HUES6 (cell line): ENCODE measurements around the gene MRC2.

Experiments used
- H3K27ac ChIP-seq: 2 replicates; pipeline ENCODE4 v1.7.0; 2013; ENCODE audit warnings: low read depth, mild to moderate bottlenecking, low read length, inconsistent platforms
- H3K27me3 ChIP-seq: 2 replicates; pipeline ENCODE4 v1.6.1; 2013; ENCODE audit warnings: low read length; ENCODE audit not compliant: control insufficient read depth, insufficient read depth
- H3K36me3 ChIP-seq: 2 replicates; pipeline ENCODE4 v1.6.1; 2013; ENCODE audit warnings: low read length; ENCODE audit not compliant: control insufficient read depth, insufficient read depth
- H3K4me1 ChIP-seq: 2 replicates; pipeline ENCODE4 v1.6.1; 2013; ENCODE audit warnings: low read length; ENCODE audit not compliant: control insufficient read depth, insufficient read depth
- H3K4me3 ChIP-seq: 2 replicates; pipeline ENCODE4 v1.5.1; 2013; ENCODE audit warnings: low read depth, low read length
- H3K9ac ChIP-seq: one replicate; pipeline ENCODE4 v1.6.1; 2013; ENCODE audit warnings: mild to moderate bottlenecking, low read length
- H3K9me3 ChIP-seq: 2 replicates; pipeline ENCODE4 v1.6.1; 2013; ENCODE audit warnings: low read depth, low read length; ENCODE audit not compliant: control insufficient read depth, insufficient read depth

Gene MRC2

DNA sequence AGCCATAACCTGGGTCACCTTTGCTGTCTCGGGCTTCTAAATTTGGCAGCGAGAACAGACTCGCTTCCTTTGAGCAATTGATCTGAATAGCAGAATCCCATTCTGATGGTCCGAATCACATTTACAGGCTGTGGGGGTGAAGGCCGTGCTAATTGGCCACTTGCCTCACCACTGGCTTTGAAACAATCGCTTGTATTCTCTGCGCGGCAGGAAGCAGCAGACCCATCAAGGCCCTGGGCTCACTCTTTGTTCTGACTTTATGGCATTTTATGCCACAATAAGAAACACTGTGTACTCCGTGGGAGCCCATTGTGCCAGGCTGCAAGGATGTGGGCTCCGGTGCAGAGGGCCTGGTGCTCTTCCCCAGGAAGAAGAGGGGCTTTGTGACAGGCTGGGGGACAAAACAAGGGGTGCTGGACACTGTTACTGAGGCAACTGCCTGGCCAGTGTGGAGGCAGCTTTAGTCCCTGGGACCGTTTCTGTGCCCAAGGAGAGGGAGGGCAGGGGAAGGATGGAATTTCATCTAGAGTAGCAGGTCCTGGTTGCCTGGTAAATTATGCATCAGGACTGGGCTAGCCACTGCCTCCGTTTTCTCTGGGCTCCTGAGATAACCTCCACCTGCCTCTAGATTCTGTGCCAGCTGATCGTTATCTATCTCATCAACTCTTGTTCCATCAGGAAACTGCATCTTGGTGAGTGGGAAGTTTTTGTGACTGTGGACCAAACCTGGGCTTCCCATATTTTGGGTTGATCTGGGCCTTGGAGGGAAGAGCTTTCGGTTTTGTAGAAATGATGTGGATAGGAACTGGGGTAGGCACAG lies 78.5 kb downstream of the MRC2 start:
- no peak overlapping the region; the same call in 1 of the 2 replicates for H3K27ac ChIP-seq
- peaks cover 31% of the 10 kb centered on the region for H3K27me3 ChIP-seq
- H3K9ac ChIP-seq = peak overlapping the region; percentile 59
- peaks cover 30% of the 10 kb centered on the region for H3K4me1 ChIP-seq
- no peaks in the 10 kb centered on the region for H3K36me3 ChIP-seq
- peaks cover 16% of the 10 kb centered on the region for H3K9me3 ChIP-seq
- peak overlapping the region; percentile 61 for H3K4me3 ChIP-seq

GRCh38 chr17:62706598-62707424 lies 79.3 kb downstream of the MRC2 start:
- Histone ChIP-seq H3K9me3 (peaks cover 16% of the 10 kb centered on the region), H3K4me3 (0 out of 2 replicates have a peak overlapping the region, but pooled peaks have one; percentile 61), H3K4me1 (peaks cover 35% of the 10 kb centered on the region), H3K27me3 (peaks cover 31% of the 10 kb centered on the region), H3K36me3 (no peaks in the 10 kb centered on the region), H3K27ac (no peak overlapping the region), H3K9ac (no peak overlapping the region)

DNA sequence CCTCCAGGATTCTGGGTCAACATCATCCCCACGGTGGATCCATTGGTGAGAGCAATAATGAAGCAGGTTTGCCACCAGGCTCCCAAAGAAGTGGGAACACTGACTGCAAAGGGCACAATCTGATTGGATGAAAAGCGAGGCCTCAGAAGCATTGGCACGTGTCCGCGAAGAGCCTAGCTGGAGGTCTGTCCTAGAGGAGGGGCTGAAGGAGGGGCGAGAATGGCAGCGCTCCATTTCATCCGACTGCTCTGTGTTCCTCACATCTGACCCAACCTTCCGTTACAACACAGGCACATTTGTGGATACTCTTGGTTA lies 79.9 kb downstream of the MRC2 start:
- Histone ChIP-seq H3K36me3 (no peaks in the 10 kb centered on the region), H3K27ac (no peak overlapping the region), H3K9me3 (peaks cover 16% of the 10 kb centered on the region), H3K4me3 (no peak overlapping the region), H3K4me1 (peaks cover 37% of the 10 kb centered on the region), H3K9ac (no peak overlapping the region), H3K27me3 (peaks cover 31% of the 10 kb centered on the region)

DNA sequence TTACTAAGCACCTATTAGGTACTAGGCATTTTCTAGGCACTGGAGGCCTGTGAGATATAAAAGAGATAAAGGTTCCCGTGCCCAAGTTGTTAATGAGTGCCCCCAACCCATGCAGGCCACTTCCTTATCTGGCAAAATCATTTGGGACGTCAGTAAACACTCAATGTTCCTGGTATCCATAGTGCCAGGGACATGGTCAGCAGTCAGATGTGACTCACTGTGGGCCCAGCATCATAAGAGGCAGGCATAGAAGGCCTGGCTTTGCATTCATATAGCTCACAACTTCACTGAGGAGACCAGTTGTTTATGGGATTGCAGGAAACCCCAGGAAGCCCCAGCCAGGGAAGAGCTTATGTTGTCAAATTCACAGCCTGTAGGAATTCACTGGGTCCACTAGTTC lies 81.1 kb downstream of the MRC2 start:
- Histone ChIP-seq H3K9ac (no peak overlapping the region), H3K27me3 (peaks cover 19% of the 10 kb centered on the region; the same call in 1 of the 2 replicates), H3K36me3 (no peaks in the 10 kb centered on the region), H3K9me3 (peaks cover 16% of the 10 kb centered on the region), H3K4me1 (peaks cover 31% of the 10 kb centered on the region), H3K4me3 (no peak overlapping the region), H3K27ac (no peak overlapping the region)

DNA sequence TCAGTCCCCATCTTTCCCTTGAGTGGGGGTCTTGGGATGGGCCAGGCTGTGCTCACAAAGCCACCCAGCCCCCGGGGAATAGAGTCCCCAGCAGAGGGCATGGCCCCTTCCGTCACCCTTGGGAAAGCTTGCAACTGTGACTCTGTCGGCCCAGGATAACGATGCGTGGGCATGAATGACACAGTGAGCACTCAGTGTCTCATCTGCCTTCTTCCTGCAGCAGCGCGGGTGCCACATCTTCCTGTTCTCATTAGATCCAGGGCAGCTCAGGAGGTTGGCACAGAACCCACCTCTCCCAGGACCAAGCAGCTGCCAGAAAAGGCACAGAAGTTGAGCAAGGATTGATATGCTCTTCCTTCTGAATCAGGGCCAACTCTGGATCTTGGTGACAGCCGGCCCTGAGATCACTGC lies 84.7 kb downstream of the MRC2 start:
- Histone ChIP-seq H3K9me3 (peaks cover 16% of the 10 kb centered on the region), H3K4me1 (peaks cover 11% of the 10 kb centered on the region), H3K4me3 (no peak overlapping the region), H3K36me3 (no peaks in the 10 kb centered on the region), H3K27me3 (0 out of 2 replicates have a peak, but pooled peaks cover 5% of the 10 kb centered on the region), H3K27ac (no peak overlapping the region), H3K9ac (no peak overlapping the region)

- Histone ChIP-seq H3K9ac (no peak overlapping the region), H3K4me3 (no peak overlapping the region), H3K4me1 (peaks cover 11% of the 10 kb centered on the region), H3K27me3 (no peaks in the 10 kb centered on the region), H3K27ac (no peak overlapping the region), H3K36me3 (no peaks in the 10 kb centered on the region), H3K9me3 (peaks cover 13% of the 10 kb centered on the region)
These were observed 85.8 kb downstream of the MRC2 start for GRCh38 chr17:62713086-62713881.

- peaks cover 11% of the 10 kb centered on the region for H3K4me1 ChIP-seq
These were observed 86.7 kb downstream of the MRC2 start for GRCh38 chr17:62714016-62714777.

DNA sequence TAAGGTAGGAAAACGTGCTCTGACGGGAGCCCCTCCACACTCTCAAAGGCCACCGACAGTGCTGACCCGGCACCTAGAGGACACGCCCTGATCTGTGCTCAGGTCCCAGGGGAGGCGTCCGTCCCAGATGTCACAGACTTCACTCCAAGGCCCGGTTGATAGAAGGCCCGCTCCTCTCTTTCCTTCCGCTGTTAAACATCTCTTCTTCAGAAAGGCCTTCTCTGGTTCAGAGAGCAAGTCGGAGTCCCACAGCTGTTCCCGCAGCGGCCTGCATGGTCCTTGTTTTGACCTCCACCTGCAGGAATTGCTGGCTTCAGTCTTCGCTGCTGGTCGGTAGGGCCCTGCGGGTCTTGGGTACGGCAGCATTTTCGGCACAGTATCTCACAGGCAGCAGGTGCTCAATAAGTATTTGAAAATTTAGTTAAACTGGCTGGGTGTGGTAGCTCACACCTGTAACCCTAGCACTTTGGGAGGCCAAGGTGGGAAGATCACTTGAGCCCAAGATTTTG lies 88.5 kb downstream of the MRC2 start:
- no peaks in the 10 kb centered on the region for H3K36me3 ChIP-seq
- H3K9me3 ChIP-seq = no peaks in the 10 kb centered on the region; the same call in 1 of the 2 replicates
- no peak overlapping the region for H3K27ac ChIP-seq
- peaks cover 17% of the 10 kb centered on the region for H3K4me1 ChIP-seq
- H3K4me3 ChIP-seq = no peak overlapping the region
- no peak overlapping the region for H3K9ac ChIP-seq
- H3K27me3 ChIP-seq = no peaks in the 10 kb centered on the region

More at GRCh38 chr17:62714016-62714777, 86.7 kb downstream of the MRC2 start:
- Histone ChIP-seq H3K27me3 (no peaks in the 10 kb centered on the region), H3K27ac (no peak overlapping the region), H3K36me3 (no peaks in the 10 kb centered on the region), H3K4me3 (no peak overlapping the region), H3K9ac (no peak overlapping the region), H3K9me3 (peaks cover 5% of the 10 kb centered on the region; the same call in 1 of the 2 replicates)

DNA sequence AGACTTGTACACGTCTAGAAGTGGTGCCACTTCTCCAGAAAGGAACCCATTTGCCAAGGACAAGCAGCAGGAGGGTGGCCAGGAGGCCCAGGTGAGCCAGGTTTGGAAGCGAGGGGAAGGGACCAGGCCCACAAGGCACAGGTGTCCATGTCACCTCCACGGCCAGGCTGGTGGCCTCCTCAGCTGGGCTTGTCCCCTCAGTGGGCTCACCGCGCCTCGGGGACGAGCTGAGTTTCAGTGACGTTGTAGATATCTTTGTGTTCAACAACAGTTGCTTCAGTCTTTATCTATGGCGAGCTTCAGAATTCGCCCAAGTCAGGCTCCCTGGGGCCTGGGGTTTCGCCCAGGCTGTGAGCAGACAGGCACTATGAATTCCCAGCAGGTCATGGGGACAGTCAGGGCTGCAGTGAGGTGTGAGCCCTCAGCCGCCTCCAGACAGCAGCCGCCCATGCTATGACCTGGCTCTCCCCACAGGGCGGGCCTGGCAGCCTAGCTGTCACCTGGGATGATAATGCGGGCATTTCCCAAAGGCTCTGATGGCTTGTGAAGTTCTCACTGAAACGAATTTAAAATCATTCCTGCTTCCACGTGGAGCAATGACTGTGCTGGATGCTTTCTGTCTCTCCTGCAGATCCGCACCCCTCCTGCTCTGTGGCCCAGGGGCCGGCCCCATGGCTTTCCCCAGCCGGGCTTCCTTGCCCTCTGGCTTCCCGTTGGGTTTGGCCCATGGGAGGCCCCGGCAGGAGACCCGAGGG lies 89.5 kb downstream of the MRC2 start:
- H3K9me3 ChIP-seq = no peaks in the 10 kb centered on the region; the same call in 1 of the 2 replicates
- H3K36me3 ChIP-seq = no peaks in the 10 kb centered on the region
- peaks cover 11% of the 10 kb centered on the region for H3K4me1 ChIP-seq
- H3K27me3 ChIP-seq = no peaks in the 10 kb centered on the region
- no peak overlapping the region for H3K4me3 ChIP-seq
- H3K9ac ChIP-seq = peak overlapping the region; percentile 32
- no peak overlapping the region for H3K27ac ChIP-seq

DNA sequence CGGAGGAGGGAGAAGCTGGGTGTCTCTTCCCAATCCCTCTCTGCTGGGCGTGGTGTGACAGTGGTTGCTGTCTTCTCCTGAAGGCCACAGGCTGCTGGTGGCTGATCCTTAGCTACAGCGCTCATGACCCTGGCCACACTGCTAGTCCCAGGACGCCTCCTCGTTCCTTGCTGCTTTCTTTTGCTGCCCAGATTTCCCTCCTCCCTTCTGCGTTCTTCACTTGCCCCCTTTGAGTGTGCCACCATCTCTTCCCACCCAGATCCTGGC lies 90.1 kb downstream of the MRC2 start:
- H3K4me3 ChIP-seq = no peak overlapping the region
- peaks cover 10% of the 10 kb centered on the region for H3K4me1 ChIP-seq

More for the DNA sequence above, 90.1 kb downstream of the MRC2 start:
- H3K27ac ChIP-seq = no peak overlapping the region
- no peaks in the 10 kb centered on the region for H3K27me3 ChIP-seq
- no peaks in the 10 kb centered on the region; the same call in 1 of the 2 replicates for H3K9me3 ChIP-seq
- H3K9ac ChIP-seq = no peak overlapping the region
- H3K36me3 ChIP-seq = no peaks in the 10 kb centered on the region
